ENCODE measurements around the gene SHROOM3.
A peak's percentile ranks its signal among the peaks of the same experiment; 100 is the strongest.

SHROOM3 gene

DNA sequence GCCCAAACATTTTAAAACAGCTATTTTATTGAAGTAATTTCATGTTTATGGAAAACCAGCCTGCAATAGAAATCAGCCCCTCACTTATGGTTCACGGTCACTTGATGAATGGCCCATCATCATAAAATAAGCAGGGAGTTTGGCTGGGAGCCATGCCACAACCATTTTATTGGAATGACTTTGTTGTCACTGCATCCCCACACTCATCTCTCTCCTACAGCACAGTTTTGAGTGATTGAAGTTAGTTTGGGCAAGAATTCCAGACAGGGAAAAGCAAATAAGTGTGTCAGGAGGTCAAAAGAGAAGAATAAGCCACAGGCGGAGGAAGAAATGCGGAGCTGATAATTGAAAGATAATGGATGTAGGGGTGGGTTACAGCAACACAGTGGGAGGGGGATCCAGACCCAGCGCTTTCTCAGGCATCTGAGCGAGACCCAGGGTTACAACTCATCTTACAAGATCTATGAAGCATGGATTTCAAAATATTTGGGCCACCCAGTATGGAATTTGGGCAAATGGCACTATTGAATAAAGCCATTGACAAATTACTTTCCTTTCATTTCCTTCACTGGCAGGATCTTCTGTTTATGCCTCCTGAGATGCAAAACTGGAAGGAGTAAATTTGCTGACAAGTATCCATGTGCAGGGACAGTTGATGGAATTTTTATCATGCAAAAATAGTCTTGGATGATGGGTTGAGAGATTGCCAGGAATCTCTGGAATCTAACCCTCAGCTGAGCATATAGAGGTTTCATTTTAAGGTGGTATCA is 100.8 kb downstream of the SHROOM3 start:
- no peak for TF ChIP-seq PPARA (CRISPR knock-in tag; IDR thresholded peaks at IDR 0.05; ENCODE audit: borderline replicate concordance)
- no peak for TF ChIP-seq OSR1 (CRISPR knock-in tag; IDR thresholded peaks at IDR 0.05)
- no peak for TF ChIP-seq ZNF565 (CRISPR knock-in tag; conservative IDR thresholded peaks at IDR 0.05; ENCODE audit: low read depth)
- peak; percentile 58; the same call in 2 of the 3 replicates for ATAC-seq

DNA sequence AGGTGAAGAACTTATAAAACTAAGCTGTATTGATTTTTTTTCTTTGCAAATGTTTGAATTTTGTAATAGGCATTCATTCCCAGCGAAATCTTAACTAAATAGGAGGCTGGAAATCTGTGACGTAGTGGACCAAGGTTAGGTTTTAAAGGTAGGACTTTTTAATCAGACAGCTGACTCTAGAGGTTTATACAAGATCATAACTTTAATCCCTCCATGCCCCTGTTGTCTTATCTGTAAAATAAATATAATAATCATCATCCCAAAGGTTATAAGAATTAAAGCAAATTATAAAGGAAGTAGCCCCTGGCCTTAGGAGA is 101.3 kb downstream of the SHROOM3 start:
- TF ChIP-seq ARNTL (CRISPR knock-in tag; IDR thresholded peaks at IDR 0.05; ENCODE audit: borderline replicate concordance, low read depth): no peak
- no peak for TF ChIP-seq TCF4 (CRISPR knock-in tag; IDR thresholded peaks at IDR 0.05; ENCODE audit: borderline replicate concordance)
- no peak for TF ChIP-seq ZFP30 (CRISPR knock-in tag; IDR thresholded peaks at IDR 0.05)
- TF ChIP-seq, protein P1, sequence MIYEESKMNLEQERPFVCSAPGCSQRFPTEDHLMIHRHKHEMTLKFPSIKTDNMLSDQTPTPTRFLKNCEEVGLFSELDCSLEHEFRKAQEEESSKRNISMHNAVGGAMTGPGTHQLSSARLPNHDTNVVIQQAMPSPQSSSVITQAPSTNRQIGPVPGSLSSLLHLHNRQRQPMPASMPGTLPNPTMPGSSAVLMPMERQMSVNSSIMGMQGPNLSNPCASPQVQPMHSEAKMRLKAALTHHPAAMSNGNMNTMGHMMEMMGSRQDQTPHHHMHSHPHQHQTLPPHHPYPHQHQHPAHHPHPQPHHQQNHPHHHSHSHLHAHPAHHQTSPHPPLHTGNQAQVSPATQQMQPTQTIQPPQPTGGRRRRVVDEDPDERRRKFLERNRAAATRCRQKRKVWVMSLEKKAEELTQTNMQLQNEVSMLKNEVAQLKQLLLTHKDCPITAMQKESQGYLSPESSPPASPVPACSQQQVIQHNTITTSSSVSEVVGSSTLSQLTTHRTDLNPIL (CRISPR knock-in tag; IDR thresholded peaks at IDR 0.05; ENCODE audit: low read depth): no peak
- TF ChIP-seq ESRRG (CRISPR knock-in tag; IDR thresholded peaks at IDR 0.05): no peak
- TF ChIP-seq ISL1 (CRISPR knock-in tag; IDR thresholded peaks at IDR 0.05): no peak
- TF ChIP-seq CSDC2 (CRISPR knock-in tag; IDR thresholded peaks at IDR 0.05): no peak
- TF ChIP-seq PPARA (CRISPR knock-in tag; IDR thresholded peaks at IDR 0.05; ENCODE audit: borderline replicate concordance): no peak
- TF ChIP-seq, protein P2, sequence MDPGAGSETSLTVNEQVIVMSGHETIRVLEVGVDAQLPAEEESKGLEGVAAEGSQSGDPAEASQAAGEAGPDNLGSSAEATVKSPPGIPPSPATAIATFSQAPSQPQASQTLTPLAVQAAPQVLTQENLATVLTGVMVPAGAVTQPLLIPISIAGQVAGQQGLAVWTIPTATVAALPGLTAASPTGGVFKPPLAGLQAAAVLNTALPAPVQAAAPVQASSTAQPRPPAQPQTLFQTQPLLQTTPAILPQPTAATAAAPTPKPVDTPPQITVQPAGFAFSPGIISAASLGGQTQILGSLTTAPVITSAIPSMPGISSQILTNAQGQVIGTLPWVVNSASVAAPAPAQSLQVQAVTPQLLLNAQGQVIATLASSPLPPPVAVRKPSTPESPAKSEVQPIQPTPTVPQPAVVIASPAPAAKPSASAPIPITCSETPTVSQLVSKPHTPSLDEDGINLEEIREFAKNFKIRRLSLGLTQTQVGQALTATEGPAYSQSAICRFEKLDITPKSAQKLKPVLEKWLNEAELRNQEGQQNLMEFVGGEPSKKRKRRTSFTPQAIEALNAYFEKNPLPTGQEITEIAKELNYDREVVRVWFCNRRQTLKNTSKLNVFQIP (CRISPR knock-in tag; IDR thresholded peaks at IDR 0.05; ENCODE audit: borderline replicate concordance, low read depth): no peak
- TF ChIP-seq ZNF565 (CRISPR knock-in tag; conservative IDR thresholded peaks at IDR 0.05; ENCODE audit: low read depth): no peak
- no peak for TF ChIP-seq ZFP3 (CRISPR knock-in tag; IDR thresholded peaks at IDR 0.05)
- TF ChIP-seq TOX (CRISPR knock-in tag; IDR thresholded peaks at IDR 0.05; ENCODE audit: borderline replicate concordance): no peak
- TF ChIP-seq, protein P3, sequence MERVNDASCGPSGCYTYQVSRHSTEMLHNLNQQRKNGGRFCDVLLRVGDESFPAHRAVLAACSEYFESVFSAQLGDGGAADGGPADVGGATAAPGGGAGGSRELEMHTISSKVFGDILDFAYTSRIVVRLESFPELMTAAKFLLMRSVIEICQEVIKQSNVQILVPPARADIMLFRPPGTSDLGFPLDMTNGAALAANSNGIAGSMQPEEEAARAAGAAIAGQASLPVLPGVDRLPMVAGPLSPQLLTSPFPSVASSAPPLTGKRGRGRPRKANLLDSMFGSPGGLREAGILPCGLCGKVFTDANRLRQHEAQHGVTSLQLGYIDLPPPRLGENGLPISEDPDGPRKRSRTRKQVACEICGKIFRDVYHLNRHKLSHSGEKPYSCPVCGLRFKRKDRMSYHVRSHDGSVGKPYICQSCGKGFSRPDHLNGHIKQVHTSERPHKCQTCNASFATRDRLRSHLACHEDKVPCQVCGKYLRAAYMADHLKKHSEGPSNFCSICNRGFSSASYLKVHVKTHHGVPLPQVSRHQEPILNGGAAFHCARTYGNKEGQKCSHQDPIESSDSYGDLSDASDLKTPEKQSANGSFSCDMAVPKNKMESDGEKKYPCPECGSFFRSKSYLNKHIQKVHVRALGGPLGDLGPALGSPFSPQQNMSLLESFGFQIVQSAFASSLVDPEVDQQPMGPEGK (CRISPR knock-in tag; IDR thresholded peaks at IDR 0.05; ENCODE audit: borderline replicate concordance): no peak
- TF ChIP-seq ZC3H10 (CRISPR knock-in tag; IDR thresholded peaks at IDR 0.05): no peak
- TF ChIP-seq RARB (CRISPR knock-in tag; IDR thresholded peaks at IDR 0.05): no peak
- TF ChIP-seq ZNF8 (CRISPR knock-in tag; IDR thresholded peaks at IDR 0.05): no peak
- no peak for TF ChIP-seq GLIS3 (CRISPR knock-in tag; IDR thresholded peaks at IDR 0.05)
- no peak for ATAC-seq

DNA sequence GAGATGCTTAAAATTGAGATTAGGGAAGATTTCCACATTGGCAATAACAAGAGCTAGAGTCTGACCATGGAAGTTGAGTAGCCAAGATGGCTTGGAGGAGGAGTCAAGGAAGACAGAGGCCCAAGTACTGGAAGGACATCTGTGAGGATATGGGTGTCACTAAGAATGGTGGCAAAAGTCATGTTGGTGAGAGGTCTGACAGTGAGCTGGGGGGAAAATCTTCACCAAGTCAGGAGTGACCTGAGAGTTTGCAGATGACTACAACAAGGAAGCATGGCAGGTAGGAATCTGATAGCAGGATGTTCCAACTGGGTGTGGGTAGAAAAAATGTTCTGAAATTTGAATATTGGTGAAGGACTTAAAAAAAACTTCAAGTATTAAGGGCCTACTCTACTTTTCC is 103.3 kb downstream of the SHROOM3 start:
- ATAC-seq: no peak
- TF ChIP-seq RARB (CRISPR knock-in tag; IDR thresholded peaks at IDR 0.05) (no peak), ZNF565 (CRISPR knock-in tag; conservative IDR thresholded peaks at IDR 0.05; ENCODE audit: low read depth) (no peak), ARNTL (CRISPR knock-in tag; IDR thresholded peaks at IDR 0.05; ENCODE audit: borderline replicate concordance, low read depth) (no peak), TOX (CRISPR knock-in tag; IDR thresholded peaks at IDR 0.05; ENCODE audit: borderline replicate concordance) (no peak), SNAI2 (CRISPR knock-in tag; IDR thresholded peaks at IDR 0.05) (no peak), ESRRG (CRISPR knock-in tag; IDR thresholded peaks at IDR 0.05) (no peak)
- TF ChIP-seq, protein P4, sequence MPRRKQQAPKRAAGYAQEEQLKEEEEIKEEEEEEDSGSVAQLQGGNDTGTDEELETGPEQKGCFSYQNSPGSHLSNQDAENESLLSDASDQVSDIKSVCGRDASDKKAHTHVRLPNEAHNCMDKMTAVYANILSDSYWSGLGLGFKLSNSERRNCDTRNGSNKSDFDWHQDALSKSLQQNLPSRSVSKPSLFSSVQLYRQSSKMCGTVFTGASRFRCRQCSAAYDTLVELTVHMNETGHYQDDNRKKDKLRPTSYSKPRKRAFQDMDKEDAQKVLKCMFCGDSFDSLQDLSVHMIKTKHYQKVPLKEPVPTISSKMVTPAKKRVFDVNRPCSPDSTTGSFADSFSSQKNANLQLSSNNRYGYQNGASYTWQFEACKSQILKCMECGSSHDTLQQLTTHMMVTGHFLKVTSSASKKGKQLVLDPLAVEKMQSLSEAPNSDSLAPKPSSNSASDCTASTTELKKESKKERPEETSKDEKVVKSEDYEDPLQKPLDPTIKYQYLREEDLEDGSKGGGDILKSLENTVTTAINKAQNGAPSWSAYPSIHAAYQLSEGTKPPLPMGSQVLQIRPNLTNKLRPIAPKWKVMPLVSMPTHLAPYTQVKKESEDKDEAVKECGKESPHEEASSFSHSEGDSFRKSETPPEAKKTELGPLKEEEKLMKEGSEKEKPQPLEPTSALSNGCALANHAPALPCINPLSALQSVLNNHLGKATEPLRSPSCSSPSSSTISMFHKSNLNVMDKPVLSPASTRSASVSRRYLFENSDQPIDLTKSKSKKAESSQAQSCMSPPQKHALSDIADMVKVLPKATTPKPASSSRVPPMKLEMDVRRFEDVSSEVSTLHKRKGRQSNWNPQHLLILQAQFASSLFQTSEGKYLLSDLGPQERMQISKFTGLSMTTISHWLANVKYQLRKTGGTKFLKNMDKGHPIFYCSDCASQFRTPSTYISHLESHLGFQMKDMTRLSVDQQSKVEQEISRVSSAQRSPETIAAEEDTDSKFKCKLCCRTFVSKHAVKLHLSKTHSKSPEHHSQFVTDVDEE (CRISPR knock-in tag; IDR thresholded peaks at IDR 0.05): no peak
- TF ChIP-seq, protein P5, sequence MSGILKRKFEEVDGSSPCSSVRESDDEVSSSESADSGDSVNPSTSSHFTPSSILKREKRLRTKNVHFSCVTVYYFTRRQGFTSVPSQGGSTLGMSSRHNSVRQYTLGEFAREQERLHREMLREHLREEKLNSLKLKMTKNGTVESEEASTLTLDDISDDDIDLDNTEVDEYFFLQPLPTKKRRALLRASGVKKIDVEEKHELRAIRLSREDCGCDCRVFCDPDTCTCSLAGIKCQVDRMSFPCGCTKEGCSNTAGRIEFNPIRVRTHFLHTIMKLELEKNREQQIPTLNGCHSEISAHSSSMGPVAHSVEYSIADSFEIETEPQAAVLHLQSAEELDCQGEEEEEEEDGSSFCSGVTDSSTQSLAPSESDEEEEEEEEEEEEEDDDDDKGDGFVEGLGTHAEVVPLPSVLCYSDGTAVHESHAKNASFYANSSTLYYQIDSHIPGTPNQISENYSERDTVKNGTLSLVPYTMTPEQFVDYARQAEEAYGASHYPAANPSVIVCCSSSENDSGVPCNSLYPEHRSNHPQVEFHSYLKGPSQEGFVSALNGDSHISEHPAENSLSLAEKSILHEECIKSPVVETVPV (CRISPR knock-in tag; IDR thresholded peaks at IDR 0.05): no peak
